GM12878 (cell line): ENCODE measurements around the gene CSTF1. TPM values are rescaled to one million over a fixed set of nuclear protein-coding genes. Genes with fewer than 3 reads are reported as not detected.
A peak's percentile ranks its signal among the peaks of the same experiment; 100 is the strongest.

Experiments used
- BHLHE40 ChIP-seq, 2 experiments: fragments of 450-650 bp in 1 of 2; IDR thresholded peaks; 2 replicates each; pipeline ENCODE4 v1.6.1; 2011 to 2017; ENCODE audit warnings: low read depth in 2 of 2, borderline replicate concordance in 1 of 2, improper control_type of control experiment in 1 of 2, low read length in 1 of 2, mild to moderate bottlenecking in 1 of 2
- CBX5 ChIP-seq: sonication (generic); IDR thresholded peaks from 2 replicates; pipeline ENCODE4 v1.6.1; 2016; ENCODE audit warnings: low read depth, moderate library complexity, mild to moderate bottlenecking, inconsistent platforms
- CREB1 ChIP-seq: IDR thresholded peaks from 2 replicates; pipeline ENCODE4 v1.6.1; 2012; ENCODE audit warnings: low read depth, mild to moderate bottlenecking, inconsistent platforms
- IRF4 ChIP-seq: IDR thresholded peaks from 2 replicates; pipeline ENCODE4 v1.6.1; 2011; ENCODE audit warnings: low read depth, low read length
- RBBP5 ChIP-seq: fragments of 200-600 bp; sonication (generic); conservative IDR thresholded peaks from 2 replicates; pipeline ENCODE4 v1.6.1; 2016
- RCOR1 ChIP-seq: conservative IDR thresholded peaks from 2 replicates; pipeline ENCODE4 v1.6.1; 2012; ENCODE audit warnings: low read depth, low read length, improper control_type of control experiment
- SMARCA5 ChIP-seq: fragments of 450-650 bp; IDR thresholded peaks from 2 replicates; pipeline ENCODE4 v1.6.1; 2017; ENCODE audit warnings: mild to moderate bottlenecking
- STAT1 ChIP-seq: fragments of 450-650 bp; conservative IDR thresholded peaks from 2 replicates; pipeline ENCODE4 v1.6.1; 2014; ENCODE audit warnings: antibody characterized with exemption, mild to moderate bottlenecking
- TCF3 ChIP-seq: IDR thresholded peaks from 2 replicates; pipeline ENCODE4 v1.6.1; 2012; ENCODE audit warnings: low read depth, mild to moderate bottlenecking, low read length, borderline replicate concordance; ENCODE audit not compliant: insufficient read depth
- YY1 ChIP-seq: IDR thresholded peaks from 2 replicates; pipeline ENCODE4 v1.6.1; 2011; ENCODE audit warnings: low read depth, mild to moderate bottlenecking, low read length
- ZNF217 ChIP-seq: fragments of 450-650 bp; IDR thresholded peaks from 2 replicates; pipeline ENCODE4 v1.6.1; 2017; ENCODE audit warnings: antibody characterized with exemption, mild to moderate bottlenecking
- ZNF592 ChIP-seq: fragments of 450-650 bp; IDR thresholded peaks from 2 replicates; pipeline ENCODE4 v1.6.1; 2017; ENCODE audit warnings: mild to moderate bottlenecking, moderate library complexity
- polyA plus RNA-seq, 11 experiments: library from polyadenylated mRNA; depleted of rRNA in 4 of 11; unstranded in 6 of 11; stranded (reverse) in 5 of 11; fragments of >200 nt; fragmentation: Nextera tagmentation in 4 of 11; fragmentation: Illumina TruSeq in 1 of 11; extraction: Ambion mirVana in 4 of 11; extraction: Trizol in 1 of 11; gene quantifications; 1 replicate in 1 of 11; 2 replicates in 10 of 11; pipeline versions ENCODE4 v1.2.1 to v1.2.3, GENCODE V29; 2011 to 2016; ENCODE audit warnings: inconsistent platforms in 2 of 11, missing spikeins in 2 of 11, low read depth in 1 of 11
- total RNA-seq, 4 experiments: library from RNA; depleted of rRNA in 3 of 4; stranded (reverse); fragments of >200 nt in 3 of 4; fragmentation: Illumina TruSeq in 1 of 4; extraction: Trizol in 1 of 4; gene quantifications; 2 replicates each; pipeline versions ENCODE4 v1.2.1 to v1.2.3, GENCODE V29; 2013 to 2021
- TF ChIP-seq, protein P1 (sequence below): IDR thresholded peaks from 2 replicates; pipeline ENCODE4 v1.6.1; 2012; ENCODE audit warnings: low read length, inconsistent platforms

CSTF1 gene
- total and polyA plus RNA-seq, 10 of the 15 experiments (the other 5 are each of a cell fraction or from before 2014, with no cell fraction given) = 41.8 to 89.1 (median 50.1) TPM

- TF ChIP-seq RBBP5 (no peak), TCF3 (no peak), SMARCA5 (no peak), RCOR1 (no peak), IRF4 (0 out of 2 replicates have a peak, but pooled peaks have one; percentile 13), STAT1 (no peak), YY1 (no peak), ZNF592 (no peak), ZNF217 (no peak), CBX5 (no peak), BHLHE40 (IDR thresholded peaks at IDR 0.05; ENCODE audit: borderline replicate concordance in 1 of 2, low read depth in 2 of 2, low read length in 1 of 2) (no peak), CREB1 (no peak)
- TF ChIP-seq, protein P1, sequence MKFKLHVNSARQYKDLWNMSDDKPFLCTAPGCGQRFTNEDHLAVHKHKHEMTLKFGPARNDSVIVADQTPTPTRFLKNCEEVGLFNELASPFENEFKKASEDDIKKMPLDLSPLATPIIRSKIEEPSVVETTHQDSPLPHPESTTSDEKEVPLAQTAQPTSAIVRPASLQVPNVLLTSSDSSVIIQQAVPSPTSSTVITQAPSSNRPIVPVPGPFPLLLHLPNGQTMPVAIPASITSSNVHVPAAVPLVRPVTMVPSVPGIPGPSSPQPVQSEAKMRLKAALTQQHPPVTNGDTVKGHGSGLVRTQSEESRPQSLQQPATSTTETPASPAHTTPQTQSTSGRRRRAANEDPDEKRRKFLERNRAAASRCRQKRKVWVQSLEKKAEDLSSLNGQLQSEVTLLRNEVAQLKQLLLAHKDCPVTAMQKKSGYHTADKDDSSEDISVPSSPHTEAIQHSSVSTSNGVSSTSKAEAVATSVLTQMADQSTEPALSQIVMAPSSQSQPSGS = 0 out of 2 replicates have a peak, but pooled peaks have one; percentile 12
These were observed 18.5 kb upstream of the CSTF1 start (continued) for GRCh38 chr20:56373942-56374341.
